GM10266 (cell line): ENCODE data around the gene HMGCS2.
"Not testable (repeated sequence)": the region's sequence is repeated elsewhere in the genome, so short reads cannot be mapped to it uniquely, and the experiment has no call there.

Experiments
- DNase-seq: peaks from one replicate; pipeline ENCODE4 v3.0.0; 2012; ENCODE audit errors: extremely low spot score
- CTCF ChIP-seq: IDR thresholded peaks from 2 replicates; pipeline ENCODE4 v1.5.1; 2012; ENCODE audit warnings: mild to moderate bottlenecking, low read depth; ENCODE audit not compliant: control insufficient read depth, insufficient read depth; ENCODE audit errors: missing control alignments

Gene HMGCS2

GRCh38 chr1:119711804-119712341 lies 56.8 kb downstream of the HMGCS2 start, which contains the start of gene PHGDH:
Gene PHGDH, plus strand, starts transcription at chr1:119711934. Its CDS starts 89 bp downstream, at chr1:119712023.
- peak; percentile 80 for DNase-seq
- no peak for TF ChIP-seq CTCF

- DNase-seq = not testable (repeated sequence)
Measured at GRCh38 chr1:119711356-119711803, 57.3 kb downstream of the HMGCS2 start.

- DNase-seq = not testable (repeated sequence)
Measured at GRCh38 chr1:119706599-119706998, 62.1 kb downstream of the HMGCS2 start.

- no peak for TF ChIP-seq CTCF
- no peak for DNase-seq
Measured at GRCh38 chr1:119703666-119704450, 64.8 kb downstream of the HMGCS2 start.

GRCh38 chr1:119702384-119702783 lies 66.3 kb downstream of the HMGCS2 start:
- no peak for DNase-seq

GRCh38 chr1:119701659-119702058 lies 67.0 kb downstream of the HMGCS2 start:
- no peak for TF ChIP-seq CTCF
- DNase-seq = no peak

More at GRCh38 chr1:119702384-119702783, 66.3 kb downstream of the HMGCS2 start:
- no peak for TF ChIP-seq CTCF

GRCh38 chr1:119700326-119700725 lies 68.4 kb downstream of the HMGCS2 start:
- TF ChIP-seq CTCF = no peak
- no peak for DNase-seq
